ENCODE results near the gene MAP3K7CL.

MAP3K7CL gene

GRCh38 chr21:29221253-29221744, 90.9 kb downstream of the MAP3K7CL start:
- Histone ChIP-seq H3K4me3 (ENCODE audit: control insufficient read depth in 1 of 7, extremely low read depth in 1 of 7, insufficient read depth in 4 of 7, low read depth in 2 of 7, low read length in 6 of 7) (no peak overlapping the region), H3K4me1 (ENCODE audit: control extremely low read depth in 1 of 4, control insufficient read depth in 4 of 4, insufficient read depth in 4 of 4, low read length in 3 of 4) (no peaks in the 10 kb centered on the region), H3K27ac (ENCODE audit: insufficient read depth in 1 of 2, low read depth in 1 of 2, low read length in 2 of 2, poor library complexity in 1 of 2, severe bottlenecking in 2 of 2) (no peak overlapping the region), H3K9me3 (ENCODE audit: control extremely low read depth in 1 of 5, control insufficient read depth in 4 of 5, insufficient read depth in 2 of 5, low read depth in 1 of 5, low read length in 4 of 5) (peaks cover 0 to 3% (median 2%) of the 10 kb centered on the region in 5 experiments), H3K27me3 (replicated peaks in 2 of 5; ENCODE audit: control insufficient read depth in 4 of 5, insufficient read depth in 5 of 5, low read length in 4 of 5) (no peaks in the 10 kb centered on the region), H3K36me3 (ENCODE audit: control insufficient read depth in 4 of 4, insufficient read depth in 4 of 4, low read length in 3 of 4) (no peaks in the 10 kb centered on the region)
- CTCF ChIA-PET, result interaction anchor here (1.0 kb wide), 1 partner anchor 9 kb away, joined by 3 read pairs; no protein-coding TSS in a partner anchor
- POLR2A ChIA-PET, result interaction anchor here (0.5 kb wide), 1 partner anchor 102 kb away, joined by 4 read pairs; no protein-coding TSS in a partner anchor
- DNase-seq, result peak in 1 of 3 donors; percentile 31
- WGBS (ENCODE audit: insufficient coverage), result 100% methylated on average over 3 of the region's 5 CpGs

- no peaks in the 10 kb centered on the region for H3K27me3 ChIP-seq (replicated peaks in 2 of 5; ENCODE audit: control insufficient read depth in 4 of 5, insufficient read depth in 5 of 5, low read length in 4 of 5)
- 100% methylated on average over 4 of the region's 5 CpGs for WGBS (ENCODE audit: insufficient coverage)
- peaks cover 9 to 18% (median 16%) of the 10 kb centered on the region in 4 experiments for H3K4me1 ChIP-seq (ENCODE audit: control extremely low read depth in 1 of 4, control insufficient read depth in 4 of 4, insufficient read depth in 4 of 4, low read length in 3 of 4)
- H3K4me3 ChIP-seq (ENCODE audit: control insufficient read depth in 1 of 7, extremely low read depth in 1 of 7, insufficient read depth in 4 of 7, low read depth in 2 of 7, low read length in 6 of 7), result no peak overlapping the region
- ChIA-PET CTCF (interaction anchor here (1.6 to 2.2 kb wide), 2 partner anchors 25 to 67 kb away, joined by 3 to 6 read pairs; no protein-coding TSS in a partner anchor), POLR2A (no interaction called here)
- H3K9me3 ChIP-seq (ENCODE audit: control extremely low read depth in 1 of 5, control insufficient read depth in 4 of 5, insufficient read depth in 2 of 5, low read depth in 1 of 5, low read length in 4 of 5), result peaks cover 0 to 3% (median 2%) of the 10 kb centered on the region in 5 experiments
- DNase-seq, result no peak
- no peak overlapping the region for H3K27ac ChIP-seq (ENCODE audit: insufficient read depth in 1 of 2, low read depth in 1 of 2, low read length in 2 of 2, poor library complexity in 1 of 2, severe bottlenecking in 2 of 2)
- no peaks in the 10 kb centered on the region for H3K36me3 ChIP-seq (ENCODE audit: control insufficient read depth in 4 of 4, insufficient read depth in 4 of 4, low read length in 3 of 4)
Measured at GRCh38 chr21:29224006-29224405, 93.6 kb downstream of the MAP3K7CL start.
